Pulmonary artery endothelial cell (primary cell): ENCODE results near the gene FAM227A. TPM values are rescaled to one million over a fixed set of nuclear protein-coding genes. Genes with fewer than 3 reads are reported as not detected.
A peak's percentile ranks its signal among the peaks of the same experiment; 100 is the strongest.

Experiments
- DNase-seq: peaks from one replicate; pipeline ENCODE4 v3.0.0-alpha.2; 2011; ENCODE audit warnings: low read depth, low spot score
- total RNA-seq: library from RNA; depleted of rRNA; stranded (reverse); fragments of >200 nt; gene quantifications from 2 replicates; pipeline ENCODE4 v1.2.3, GENCODE V29; 2014

Gene FAM227A
- total RNA-seq = 0.46 and 0.71 TPM in 2 replicates

DNA sequence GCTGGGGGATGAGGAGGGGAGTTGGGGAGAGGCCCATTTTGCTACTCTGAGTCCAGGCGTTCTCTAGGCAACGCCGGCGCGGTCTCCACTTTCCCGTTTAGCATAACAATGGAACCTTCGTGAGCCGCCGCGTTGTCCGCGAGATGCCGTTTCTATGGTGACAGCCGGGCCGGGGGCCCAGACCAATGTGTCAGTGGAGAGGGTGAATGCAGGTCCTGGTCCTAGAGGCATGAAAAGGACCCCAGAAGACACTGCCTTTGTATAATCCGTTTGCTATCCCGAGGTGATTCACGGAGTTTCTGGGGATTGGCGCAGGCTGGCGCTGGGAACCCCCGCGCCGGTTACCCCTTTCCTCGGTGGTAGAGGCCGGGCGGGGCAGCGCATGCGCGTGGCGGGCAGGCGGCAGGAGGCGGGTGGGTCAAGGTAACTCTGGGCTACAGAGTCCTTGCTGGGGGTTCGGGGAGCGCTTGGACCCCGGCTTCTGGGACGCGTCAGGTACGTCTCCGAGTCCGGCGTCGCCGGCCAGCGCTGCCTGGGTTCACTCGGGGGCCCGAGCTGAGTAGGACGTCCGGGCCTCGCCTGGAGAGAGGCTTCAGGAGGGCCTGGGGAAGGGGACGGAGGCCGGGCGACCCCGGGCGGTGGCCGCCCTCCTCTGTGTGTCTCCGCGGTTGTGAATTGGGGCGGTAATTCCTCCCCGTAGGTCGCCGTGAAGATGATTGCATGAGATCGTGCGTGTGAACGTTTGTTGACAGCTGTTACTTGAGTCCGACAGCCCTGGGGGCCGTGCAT is at the start of gene FAM227A, which contains the start of gene CBY1:
TSS of gene FAM227A (minus strand) at position 137 of the 789 bp plus-strand sequence. CDS start 6,224 bp downstream, outside the sequence.
TSS of gene CBY1 (plus strand) at position 383 of the 789 bp plus-strand sequence. CDS start 11,417 bp downstream, outside the sequence.
- peak; percentile 59 for DNase-seq

GRCh38 chr22:38705235-38706100 is 49.3 kb upstream of the FAM227A start, which contains the start of gene GTPBP1:
TSS of gene GTPBP1 (plus strand) at chr22:38705944. CDS start at chr22:38705956, 12 bp downstream.
- peak; percentile 100 for DNase-seq

- DNase-seq = no peak
Measured at GRCh38 chr22:38704654-38705234, 48.6 kb upstream of the FAM227A start.

DNA sequence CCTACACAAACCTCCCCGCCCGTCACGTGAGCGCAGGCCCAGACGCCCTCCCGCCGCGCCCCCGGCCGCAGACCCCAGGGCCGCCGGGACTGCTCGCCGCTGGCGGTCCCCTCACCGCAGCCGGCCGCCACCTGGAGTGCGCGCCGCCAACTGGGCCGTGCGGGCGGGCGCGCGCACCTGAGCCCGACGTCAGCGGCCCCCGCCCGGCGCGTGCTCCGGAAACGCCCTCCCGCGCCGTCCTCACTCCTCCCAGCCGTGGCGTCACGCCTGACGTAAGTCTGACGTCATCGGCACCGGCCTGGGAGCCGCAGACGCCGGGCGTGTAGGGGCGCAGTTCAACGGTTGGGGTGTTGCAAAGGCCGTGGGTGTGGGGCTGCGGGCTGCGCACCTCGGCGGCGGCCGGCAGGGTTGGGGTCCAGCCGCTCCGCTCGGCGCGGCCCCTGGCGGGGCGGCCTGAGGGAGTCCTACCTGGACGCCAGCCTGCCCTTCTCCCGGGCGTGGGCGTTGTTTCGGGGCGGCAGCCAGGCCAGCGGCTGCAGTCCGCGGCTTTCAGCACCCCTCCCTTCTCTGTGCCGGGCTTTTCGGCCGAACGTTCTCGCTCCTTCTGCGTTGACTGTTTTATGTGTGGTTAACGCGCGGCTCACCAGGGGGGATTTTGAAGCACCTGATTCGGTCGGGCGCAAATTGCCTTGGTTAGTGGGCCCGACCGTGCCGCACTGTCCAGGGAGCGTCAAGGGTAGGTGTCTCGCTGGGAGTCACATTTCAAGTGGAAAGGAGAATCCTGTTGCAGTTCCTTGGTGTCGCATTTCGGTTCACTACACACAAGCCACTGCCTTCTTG is 44.8 kb upstream of the FAM227A start, which contains the start of gene JOSD1:
TSS of gene JOSD1 (minus strand) at position 155 of the 840 bp plus-strand sequence. CDS start 956 bp downstream, outside the sequence.
- peak; percentile 67 for DNase-seq

DNA sequence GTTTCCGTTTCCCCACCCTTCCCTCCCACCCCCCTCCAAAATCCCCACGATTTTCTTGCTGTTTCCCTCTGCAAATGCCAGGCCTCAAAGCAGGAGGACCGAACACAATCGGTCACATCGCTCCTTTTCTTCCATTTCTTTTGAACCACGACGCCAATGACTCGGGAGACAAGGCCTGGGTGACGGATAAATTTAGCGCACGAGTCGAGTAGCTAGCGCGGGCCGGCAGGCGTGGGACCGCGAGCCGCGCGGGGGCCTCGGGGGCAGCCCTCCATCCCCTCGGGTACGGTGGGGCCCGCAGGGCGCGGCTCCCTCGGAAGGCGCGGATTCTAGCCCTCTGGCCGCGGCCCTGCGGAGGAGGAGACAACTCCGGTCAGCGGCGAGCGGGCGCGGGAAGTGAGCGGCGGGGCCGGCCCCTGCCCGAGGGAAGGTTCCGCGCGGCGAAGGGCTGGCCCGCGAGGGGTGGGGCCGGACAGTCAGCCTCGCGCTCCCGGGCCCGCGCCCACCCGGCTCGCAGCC is 44.1 kb upstream of the FAM227A start:
- DNase-seq = no peak

- DNase-seq = no peak
Measured at GRCh38 chr22:38699784-38700183, 43.6 kb upstream of the FAM227A start.

DNA sequence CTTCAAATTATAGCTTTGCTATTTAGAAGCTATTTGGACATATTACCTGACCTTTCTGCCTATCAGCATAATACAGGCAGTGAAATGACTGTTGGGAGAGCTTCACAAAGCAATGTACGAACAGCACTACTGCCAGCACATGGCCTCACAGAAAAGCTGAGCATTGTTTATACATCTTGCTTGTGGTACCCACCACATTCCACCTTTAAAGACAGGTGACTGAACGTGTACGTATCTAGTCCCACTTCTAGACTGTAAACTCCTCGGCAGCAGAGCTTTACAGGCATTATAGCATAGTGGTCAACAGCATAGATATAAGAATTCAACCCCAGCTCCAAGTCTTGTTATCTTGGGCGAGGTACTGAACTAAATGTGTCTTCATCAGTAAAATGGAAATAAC is 43.0 kb upstream of the FAM227A start:
- no peak for DNase-seq

DNA sequence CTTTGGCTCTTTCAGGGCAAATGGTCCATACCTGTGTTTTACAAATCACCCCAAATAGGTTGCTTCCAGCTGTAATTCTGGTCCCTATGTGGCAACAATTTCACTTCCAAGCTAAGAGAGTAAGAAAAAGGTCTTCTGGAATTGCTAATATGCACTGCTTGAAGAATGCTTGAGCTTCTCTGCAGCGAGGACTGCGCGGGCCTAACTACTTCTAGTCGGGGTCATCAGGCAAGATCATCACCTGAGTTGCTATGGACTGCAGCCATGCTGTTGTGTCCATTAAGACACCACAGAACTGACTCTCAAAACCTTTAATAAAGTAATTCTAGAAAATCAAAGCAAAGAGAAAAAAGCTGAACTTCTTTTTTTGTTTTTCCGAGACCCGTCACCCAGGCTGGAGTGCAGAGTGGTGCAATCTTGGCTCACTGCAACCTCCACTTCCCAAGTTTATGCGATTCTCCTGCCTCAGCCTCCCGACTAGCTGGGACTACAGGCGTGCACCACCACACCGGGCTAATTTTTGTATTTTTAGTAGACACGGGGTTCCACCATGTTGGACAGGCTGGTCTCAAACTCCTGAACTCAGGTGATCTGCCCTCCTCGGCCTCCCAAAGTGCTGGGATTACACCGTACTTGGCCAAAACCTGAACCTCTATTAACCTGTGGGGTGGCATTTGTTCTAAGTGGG is 42.4 kb upstream of the FAM227A start:
- DNase-seq = no peak

GRCh38 chr22:38697425-38698089 is 41.4 kb upstream of the FAM227A start:
- DNase-seq = no peak

- DNase-seq = peak; percentile 78
Measured at GRCh38 chr22:38696606-38697424, 40.6 kb upstream of the FAM227A start.

DNA sequence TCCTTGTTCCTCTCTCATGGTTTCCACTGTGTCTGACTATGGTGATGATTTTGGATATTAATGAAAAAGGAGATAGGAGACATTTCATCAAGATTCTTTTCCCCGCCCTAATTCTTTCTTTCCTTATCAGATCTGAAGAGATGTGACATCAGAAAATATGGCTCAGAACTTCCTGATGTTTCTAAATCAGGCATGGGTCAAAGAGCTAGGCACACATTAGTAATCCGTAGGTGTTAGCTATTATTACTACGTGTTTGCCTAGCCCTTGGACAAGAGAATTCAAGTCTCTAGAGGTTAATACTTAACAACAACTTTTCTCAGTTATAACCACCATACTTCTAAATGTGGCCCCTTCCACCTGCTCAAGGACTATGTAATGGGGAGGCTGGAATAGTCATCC is 38.7 kb upstream of the FAM227A start:
- DNase-seq = no peak

- no peak for DNase-seq
Measured at GRCh38 chr22:38694049-38694448, 37.9 kb upstream of the FAM227A start.

DNA sequence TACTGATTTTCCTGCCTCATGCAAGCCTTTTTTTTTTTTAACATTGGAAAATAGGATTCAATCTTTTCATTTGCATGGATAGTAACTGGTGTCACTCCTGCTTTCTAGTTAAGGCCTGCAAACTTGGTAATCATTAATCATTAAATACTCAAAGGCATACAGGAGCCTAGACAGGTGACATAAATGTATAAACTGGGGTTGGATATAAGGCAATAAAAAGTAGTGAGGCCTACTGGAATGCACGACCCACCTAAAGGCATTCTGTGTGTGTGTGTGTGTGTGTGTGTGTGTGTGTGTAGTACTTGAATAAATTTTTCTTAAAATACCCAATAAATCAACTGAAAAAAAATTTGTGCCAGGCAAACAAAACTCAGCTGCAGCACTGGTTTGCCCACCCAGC is 33.5 kb upstream of the FAM227A start:
- DNase-seq = no peak

- DNase-seq = no peak
Measured at GRCh38 chr22:38685761-38686160, 29.6 kb upstream of the FAM227A start.

DNA sequence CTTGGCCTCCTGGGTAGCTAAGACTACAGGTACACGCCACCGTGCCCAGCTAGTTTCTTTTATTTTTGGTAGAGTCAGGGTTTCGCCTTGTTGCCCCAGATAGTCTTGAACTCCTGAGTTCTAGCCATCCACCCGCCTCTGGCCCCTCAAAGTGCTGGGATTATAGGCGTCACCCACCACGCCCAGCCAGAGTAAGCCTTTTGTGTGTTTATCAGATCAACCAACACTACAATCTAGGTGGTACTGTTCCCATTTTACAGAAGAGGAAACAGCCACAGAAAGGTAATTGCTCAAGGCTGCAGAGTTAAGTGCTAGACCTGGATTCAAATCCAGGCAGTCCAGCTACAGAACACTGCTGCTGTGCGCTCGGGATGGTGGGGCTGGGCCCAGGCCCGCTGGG is 28.7 kb upstream of the FAM227A start:
- DNase-seq = no peak

- peak; percentile 60 for DNase-seq
Measured at GRCh38 chr22:38681582-38682335, 25.6 kb upstream of the FAM227A start, which contains the start of gene TOMM22. TSS of gene TOMM22 (plus strand) at chr22:38681957. CDS start at chr22:38681979, 22 bp downstream.

GRCh38 chr22:38675833-38676232 is 19.6 kb upstream of the FAM227A start:
- no peak for DNase-seq

GRCh38 chr22:38674888-38675287 is 18.7 kb upstream of the FAM227A start:
- DNase-seq = no peak
